ENCODE data around the gene ITGA1.

DNA sequence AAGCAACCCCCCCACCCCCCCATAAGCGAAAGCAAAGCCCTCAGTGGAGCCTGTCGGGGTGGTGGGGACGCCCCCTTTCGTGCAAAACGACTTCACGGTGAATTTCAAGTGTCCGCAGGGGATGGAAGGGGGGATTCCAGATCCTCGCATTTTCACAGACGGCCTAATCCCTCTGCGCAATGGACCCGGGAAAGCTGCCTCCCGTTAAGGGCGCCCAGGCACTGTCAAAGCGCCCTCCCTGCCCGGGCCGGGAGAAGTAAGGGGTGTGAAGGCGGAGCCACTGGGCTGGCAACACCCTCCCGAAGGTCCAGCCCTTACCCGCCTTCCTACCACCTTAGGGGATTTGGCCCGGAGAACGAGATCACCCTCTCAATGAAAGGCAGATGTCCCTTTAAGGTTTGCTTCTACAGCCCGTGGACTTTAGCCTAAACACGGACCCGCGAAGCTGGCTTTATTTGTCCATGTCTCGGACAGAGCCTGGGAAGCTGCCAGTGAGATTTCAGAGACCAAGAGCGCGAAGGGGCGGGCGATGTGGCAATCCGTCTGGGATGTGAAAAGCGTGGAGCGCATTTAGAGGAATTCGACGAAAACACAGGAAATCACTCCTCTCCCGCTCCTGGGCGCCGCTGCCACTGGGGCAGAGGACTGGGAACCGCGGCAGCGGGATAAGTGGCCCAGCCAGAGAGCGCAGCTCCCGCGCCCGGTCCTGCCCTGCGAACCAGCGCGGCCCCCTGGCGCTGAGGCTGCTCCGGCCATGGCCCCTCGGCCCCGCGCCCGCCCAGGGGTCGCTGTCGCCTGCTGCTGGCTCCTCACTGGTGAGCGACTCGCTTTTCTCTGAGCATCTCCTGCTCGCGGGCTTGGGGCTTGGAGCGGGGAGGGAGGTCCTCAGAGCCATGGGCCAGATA, at the start of gene ITGA1, which contains the start of gene PELO:
- TF ChIP-seq POLR2A (IDR thresholded peaks at IDR 0.05), result peak; percentile 49 to 60
- TF ChIP-seq, protein P1, sequence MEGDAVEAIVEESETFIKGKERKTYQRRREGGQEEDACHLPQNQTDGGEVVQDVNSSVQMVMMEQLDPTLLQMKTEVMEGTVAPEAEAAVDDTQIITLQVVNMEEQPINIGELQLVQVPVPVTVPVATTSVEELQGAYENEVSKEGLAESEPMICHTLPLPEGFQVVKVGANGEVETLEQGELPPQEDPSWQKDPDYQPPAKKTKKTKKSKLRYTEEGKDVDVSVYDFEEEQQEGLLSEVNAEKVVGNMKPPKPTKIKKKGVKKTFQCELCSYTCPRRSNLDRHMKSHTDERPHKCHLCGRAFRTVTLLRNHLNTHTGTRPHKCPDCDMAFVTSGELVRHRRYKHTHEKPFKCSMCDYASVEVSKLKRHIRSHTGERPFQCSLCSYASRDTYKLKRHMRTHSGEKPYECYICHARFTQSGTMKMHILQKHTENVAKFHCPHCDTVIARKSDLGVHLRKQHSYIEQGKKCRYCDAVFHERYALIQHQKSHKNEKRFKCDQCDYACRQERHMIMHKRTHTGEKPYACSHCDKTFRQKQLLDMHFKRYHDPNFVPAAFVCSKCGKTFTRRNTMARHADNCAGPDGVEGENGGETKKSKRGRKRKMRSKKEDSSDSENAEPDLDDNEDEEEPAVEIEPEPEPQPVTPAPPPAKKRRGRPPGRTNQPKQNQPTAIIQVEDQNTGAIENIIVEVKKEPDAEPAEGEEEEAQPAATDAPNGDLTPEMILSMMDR (IDR thresholded peaks at IDR 0.05), result peak; percentile 49 to 71 (median 65)
